GM12878 (cell line): Measurements from ENCODE around the gene EMP3. TPM values are rescaled to one million over a fixed set of nuclear protein-coding genes. Genes with fewer than 3 reads are reported as not detected.

Source experiments
- ATAC-seq: fragments of 200-7000 bp; cut with Tn5 transposase; 3 replicates; pipeline ENCODE4 v1.9.1; 2020; ENCODE audit warnings: mild to moderate bottlenecking, moderate library complexity
- BruUV-seq: library from RNA; stranded (reverse); fragments of 400-500 nt; replicated peaks from 2 replicates; lab custom pipeline; 2021; lab: Mats Ljungman, UMichigan
- CTCF ChIA-PET: fragments of 300-600 bp; sonication (Branson Sonifier 250); formaldehyde crosslinking; extraction: SDS; loops from one replicate; lab custom pipeline; 2021; ENCODE audit warnings: inconsistent platforms; lab: Yijun Ruan, JAX
- POLR2A ChIA-PET: fragments of 350-600 bp; formaldehyde crosslinking; extraction: SDS; loops from one replicate; lab custom pipeline; 2021; ENCODE audit warnings: inconsistent platforms; lab: Charles Lee
- RAD21 ChIA-PET: fragments of 300-600 bp; sonication (Branson Sonifier 250); formaldehyde crosslinking; loops from one replicate; lab custom pipeline; 2023; ENCODE audit warnings: antibody characterized with exemption; ENCODE audit not compliant: unreplicated experiment; lab: Charles Lee
- SMC1A ChIA-PET: fragments of 300-600 bp; sonication (Branson Sonifier 250); formaldehyde crosslinking; loops from one replicate; lab custom pipeline; 2023; ENCODE audit not compliant: unreplicated experiment, uncharacterized antibody; lab: Charles Lee
- DNase-seq: peaks from one replicate; pipeline ENCODE4 v3.0.0-alpha.2; 2011; ENCODE audit warnings: low read depth, low spot score
- FAIRE-seq: peaks from 3 replicates; lab custom pipeline; 2011; peaks lifted over from hg19 to GRCh38; lab: Jason Lieb, UNC
- H2AFZ ChIP-seq: 2 replicates; pipeline ENCODE4 v1.6.0; 2011; ENCODE audit warnings: low read depth, low read length, control low read depth; ENCODE audit not compliant: control insufficient read depth
- H3K27ac ChIP-seq: 2 replicates; pipeline ENCODE4 v1.5.1; 2011; ENCODE audit warnings: control low read depth; ENCODE audit not compliant: control insufficient read depth, insufficient read depth
- H3K27me3 ChIP-seq, 2 experiments: replicated peaks in 1 of 2; 2 replicates each; pipeline versions ENCODE4 v1.6.0 to v1.6.1; 2011; ENCODE audit warnings: low read length in 1 of 2; ENCODE audit not compliant: control insufficient read depth in 2 of 2, insufficient read depth in 2 of 2
- H3K36me3 ChIP-seq, 2 experiments: 2 replicates each; pipeline ENCODE4 v1.5.1; 2011; ENCODE audit warnings: low read length in 1 of 2; ENCODE audit not compliant: control insufficient read depth in 2 of 2, insufficient read depth in 2 of 2
- H3K4me1 ChIP-seq: 2 replicates; pipeline ENCODE4 v1.6.1; 2011; ENCODE audit warnings: mild to moderate bottlenecking, low read length, moderate library complexity, mixed read lengths; ENCODE audit not compliant: control insufficient read depth, insufficient read depth
- H3K4me2 ChIP-seq: 2 replicates; pipeline ENCODE4 v1.6.0; 2011; ENCODE audit warnings: control low read depth; ENCODE audit not compliant: control insufficient read depth, insufficient read depth
- H3K4me3 ChIP-seq: fragments of 200-600 bp; sonication (generic); 2 replicates; pipeline ENCODE4 v1.5.1; 2016
- H3K79me2 ChIP-seq: 2 replicates; pipeline ENCODE4 v1.6.0; 2011; ENCODE audit warnings: low read length; ENCODE audit not compliant: control insufficient read depth, insufficient read depth
- H3K9ac ChIP-seq: 2 replicates; pipeline ENCODE4 v1.8.0; 2011; ENCODE audit warnings: low read length, control low read depth, mixed read lengths; ENCODE audit not compliant: control insufficient read depth, insufficient read depth
- H3K9me3 ChIP-seq: replicated peaks from 3 replicates; pipeline ENCODE4 v1.5.1; 2011; ENCODE audit warnings: mild to moderate bottlenecking, low read length; ENCODE audit not compliant: control insufficient read depth, insufficient read depth
- H4K20me1 ChIP-seq: 2 replicates; pipeline ENCODE4 v1.6.0; 2011; ENCODE audit not compliant: control insufficient read depth, insufficient read depth
- MTA3 ChIP-seq: IDR thresholded peaks from 2 replicates; pipeline ENCODE4 v1.6.1; 2012; ENCODE audit warnings: low read length, inconsistent platforms, borderline replicate concordance
- MXI1 ChIP-seq: fragments of 150-350 bp; IDR thresholded peaks from 2 replicates; pipeline ENCODE4 v1.6.1; 2011; ENCODE audit warnings: low read depth, mild to moderate bottlenecking, inconsistent platforms, low read length, improper control_type of control experiment
- MYC ChIP-seq: IDR thresholded peaks from 2 replicates; pipeline ENCODE4 v1.6.1; 2011; ENCODE audit warnings: mild to moderate bottlenecking, low read length, moderate library complexity, inconsistent platforms; ENCODE audit not compliant: insufficient read depth, insufficient replicate concordance, insufficient read length, severe bottlenecking
- NR2C2 ChIP-seq: IDR thresholded peaks from 2 replicates; pipeline ENCODE4 v1.6.1; 2011; ENCODE audit warnings: borderline replicate concordance, low read depth; ENCODE audit not compliant: control insufficient read depth, insufficient read length
- NRF1 ChIP-seq: conservative IDR thresholded peaks from 2 replicates; pipeline ENCODE4 v1.6.1; 2011; ENCODE audit warnings: mild to moderate bottlenecking, low read depth, low read length, improper control_type of control experiment
- RELA ChIP-seq: fragments of 450-650 bp; IDR thresholded peaks from 2 replicates; pipeline ENCODE4 v1.8.0; 2014; ENCODE audit warnings: borderline replicate concordance; ENCODE audit not compliant: partially characterized antibody
- SIX5 ChIP-seq: IDR thresholded peaks from 2 replicates; pipeline ENCODE4 v1.6.1; 2011; ENCODE audit warnings: mild to moderate bottlenecking, low read depth, low read length, moderate library complexity; ENCODE audit not compliant: severe bottlenecking
- SRF ChIP-seq, 2 experiments: IDR thresholded peaks; 2 replicates each; pipeline ENCODE4 v1.6.1; 2011; ENCODE audit warnings: low read depth in 2 of 2, low read length in 2 of 2, mild to moderate bottlenecking in 1 of 2, moderate library complexity in 1 of 2
- whole genome bisulfite sequencing: methylation state at CpG from one replicate; pipeline ENCODE4 v1.1.6; 2016; ENCODE audit warnings: low lambda C conversion rate; ENCODE audit not compliant: insufficient replicate concordance, insufficient coverage; ENCODE audit errors: missing lambda C conversion rate; 5-methylcytosine and 5-hydroxymethylcytosine counted together
- in situ Hi-C: fragments of 300-500 bp; cut with MboI; formaldehyde crosslinking; loops from 9 replicates; pipeline ENCODE4 v1.14.3; 2018; ENCODE audit warnings: mixed read lengths
- intact Hi-C: fragments of 100-400 bp; cut with micrococcal nuclease; formaldehyde crosslinking; loops from one replicate; pipeline ENCODE4 v1.14.2; 2022; ENCODE audit not compliant: unreplicated experiment
- polyA plus RNA-seq, 11 experiments: library from polyadenylated mRNA; depleted of rRNA in 4 of 11; unstranded in 6 of 11; stranded (reverse) in 5 of 11; fragments of >200 nt; fragmentation: Nextera tagmentation in 4 of 11; fragmentation: Illumina TruSeq in 1 of 11; extraction: Ambion mirVana in 4 of 11; extraction: Trizol in 1 of 11; gene quantifications; 1 replicate in 1 of 11; 2 replicates in 10 of 11; pipeline versions ENCODE4 v1.2.1 to v1.2.3, GENCODE V29; 2011 to 2016; ENCODE audit warnings: inconsistent platforms in 2 of 11, missing spikeins in 2 of 11, low read depth in 1 of 11
- total RNA-seq, 4 experiments: library from RNA; depleted of rRNA in 3 of 4; stranded (reverse); fragments of >200 nt in 3 of 4; fragmentation: Illumina TruSeq in 1 of 4; extraction: Trizol in 1 of 4; gene quantifications; 2 replicates each; pipeline versions ENCODE4 v1.2.1 to v1.2.3, GENCODE V29; 2013 to 2021
- TF ChIP-seq, protein P1 (sequence below): fragments of 450-650 bp; IDR thresholded peaks from 2 replicates; pipeline ENCODE4 v1.6.1; 2017; ENCODE audit warnings: mild to moderate bottlenecking, moderate library complexity
- TF ChIP-seq, protein P2 (sequence below): IDR thresholded peaks from 2 replicates; pipeline ENCODE4 v1.6.1; 2012; ENCODE audit warnings: low read depth, low read length, improper control_type of control experiment

The EMP3 gene
- total and polyA plus RNA-seq, 10 of the 15 experiments (the other 5 are each of a cell fraction or from before 2014, with no cell fraction given): 53.2 to 224 (median 134) TPM

DNA sequence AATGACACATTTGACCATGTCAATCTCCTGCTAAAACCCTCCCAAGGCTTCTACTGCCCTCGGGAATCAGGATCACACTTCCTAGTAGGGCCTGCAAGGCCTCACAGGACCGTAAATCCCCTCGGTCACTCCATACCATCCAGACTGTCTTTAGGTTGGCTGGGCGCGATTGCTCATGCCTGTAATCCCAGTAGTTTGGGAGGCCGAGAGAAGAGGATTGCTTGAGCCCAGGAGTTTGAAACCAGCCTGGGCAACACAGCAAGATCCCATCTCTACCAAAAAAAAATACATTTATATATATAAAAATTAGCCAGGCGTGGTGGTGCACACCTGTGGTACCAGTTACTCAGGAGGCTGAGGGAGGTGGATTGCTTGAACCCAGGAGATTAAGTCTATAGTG is 23.4 kb downstream of the EMP3 start:
- ChIA-PET RAD21 (no interaction called here), CTCF (interaction anchor here (1.5 kb wide), 1 partner anchor 43 kb away, joined by 5 read pairs; the partner anchor contains the start of gene KDELR1), POLR2A (no interaction called here), SMC1A (no interaction called here)
- intact Hi-C loops: no loop called here
- FAIRE-seq: no peak
- Histone ChIP-seq H3K9ac (no peak overlapping the region), H3K9me3 (no peaks in the 10 kb centered on the region), H3K79me2 (no peaks in the 10 kb centered on the region), H3K27ac (no peak overlapping the region), H3K4me2 (no peak overlapping the region), H3K4me1 (no peaks in the 10 kb centered on the region), H3K4me3 (no peak overlapping the region), H2AFZ (no peak overlapping the region), H4K20me1 (no peaks in the 10 kb centered on the region), H3K27me3 (no peaks in the 10 kb centered on the region), H3K36me3 (no peaks in the 10 kb centered on the region; a peak in 1 of 4 replicates)
- WGBS: 87% methylated on average over 7 of the region's 7 CpGs
- no peak for DNase-seq
- in situ Hi-C loops: no loop called here
- TF ChIP-seq MTA3 (no peak), MYC (no peak), NRF1 (no peak), SIX5 (no peak), MXI1 (no peak), RELA (no peak), SRF (IDR thresholded peaks at IDR 0.05; ENCODE audit: low read depth in 2 of 2, low read length in 2 of 2) (no peak), NR2C2 (no peak)
- TF ChIP-seq, protein P1, sequence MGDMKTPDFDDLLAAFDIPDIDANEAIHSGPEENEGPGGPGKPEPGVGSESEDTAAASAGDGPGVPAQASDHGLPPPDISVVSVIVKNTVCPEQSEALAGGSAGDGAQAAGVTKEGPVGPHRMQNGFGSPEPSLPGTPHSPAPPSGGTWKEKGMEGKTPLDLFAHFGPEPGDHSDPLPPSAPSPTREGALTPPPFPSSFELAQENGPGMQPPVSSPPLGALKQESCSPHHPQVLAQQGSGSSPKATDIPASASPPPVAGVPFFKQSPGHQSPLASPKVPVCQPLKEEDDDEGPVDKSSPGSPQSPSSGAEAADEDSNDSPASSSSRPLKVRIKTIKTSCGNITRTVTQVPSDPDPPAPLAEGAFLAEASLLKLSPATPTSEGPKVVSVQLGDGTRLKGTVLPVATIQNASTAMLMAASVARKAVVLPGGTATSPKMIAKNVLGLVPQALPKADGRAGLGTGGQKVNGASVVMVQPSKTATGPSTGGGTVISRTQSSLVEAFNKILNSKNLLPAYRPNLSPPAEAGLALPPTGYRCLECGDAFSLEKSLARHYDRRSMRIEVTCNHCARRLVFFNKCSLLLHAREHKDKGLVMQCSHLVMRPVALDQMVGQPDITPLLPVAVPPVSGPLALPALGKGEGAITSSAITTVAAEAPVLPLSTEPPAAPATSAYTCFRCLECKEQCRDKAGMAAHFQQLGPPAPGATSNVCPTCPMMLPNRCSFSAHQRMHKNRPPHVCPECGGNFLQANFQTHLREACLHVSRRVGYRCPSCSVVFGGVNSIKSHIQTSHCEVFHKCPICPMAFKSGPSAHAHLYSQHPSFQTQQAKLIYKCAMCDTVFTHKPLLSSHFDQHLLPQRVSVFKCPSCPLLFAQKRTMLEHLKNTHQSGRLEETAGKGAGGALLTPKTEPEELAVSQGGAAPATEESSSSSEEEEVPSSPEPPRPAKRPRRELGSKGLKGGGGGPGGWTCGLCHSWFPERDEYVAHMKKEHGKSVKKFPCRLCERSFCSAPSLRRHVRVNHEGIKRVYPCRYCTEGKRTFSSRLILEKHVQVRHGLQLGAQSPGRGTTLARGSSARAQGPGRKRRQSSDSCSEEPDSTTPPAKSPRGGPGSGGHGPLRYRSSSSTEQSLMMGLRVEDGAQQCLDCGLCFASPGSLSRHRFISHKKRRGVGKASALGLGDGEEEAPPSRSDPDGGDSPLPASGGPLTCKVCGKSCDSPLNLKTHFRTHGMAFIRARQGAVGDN: no peak
- TF ChIP-seq, protein P2, sequence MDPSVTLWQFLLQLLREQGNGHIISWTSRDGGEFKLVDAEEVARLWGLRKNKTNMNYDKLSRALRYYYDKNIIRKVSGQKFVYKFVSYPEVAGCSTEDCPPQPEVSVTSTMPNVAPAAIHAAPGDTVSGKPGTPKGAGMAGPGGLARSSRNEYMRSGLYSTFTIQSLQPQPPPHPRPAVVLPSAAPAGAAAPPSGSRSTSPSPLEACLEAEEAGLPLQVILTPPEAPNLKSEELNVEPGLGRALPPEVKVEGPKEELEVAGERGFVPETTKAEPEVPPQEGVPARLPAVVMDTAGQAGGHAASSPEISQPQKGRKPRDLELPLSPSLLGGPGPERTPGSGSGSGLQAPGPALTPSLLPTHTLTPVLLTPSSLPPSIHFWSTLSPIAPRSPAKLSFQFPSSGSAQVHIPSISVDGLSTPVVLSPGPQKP: no peak
- BruUV-seq: no TSS peak
- no peak for ATAC-seq
